Subcutaneous abdominal adipose tissue (tissue), 5 donors: ENCODE measurements around the gene TNNT3.
A peak's percentile ranks its signal among the peaks of the same experiment; 100 is the strongest.
"Not testable (repeated sequence)": the region's sequence is repeated elsewhere in the genome, so short reads cannot be mapped to it uniquely, and the experiment has no call there.

Experiments used
- H3K27ac ChIP-seq: one replicate; pipeline ENCODE4 v1.7.0; 2013; ENCODE audit warnings: low read depth, mild to moderate bottlenecking, inconsistent platforms, low read length, moderate library complexity
- H3K27me3 ChIP-seq, 5 donors: one replicate each; pipeline ENCODE4 v1.7.0; 2013; ENCODE audit warnings: low read length in 5 of 5, inconsistent platforms in 1 of 5; ENCODE audit not compliant: control insufficient read depth in 5 of 5, insufficient read depth in 4 of 5
- H3K36me3 ChIP-seq, 5 donors: one replicate each; pipeline ENCODE4 v1.7.0; 2013; ENCODE audit warnings: low read length in 5 of 5; ENCODE audit not compliant: control insufficient read depth in 5 of 5, insufficient read depth in 5 of 5
- H3K4me1 ChIP-seq, 5 donors: one replicate each; pipeline ENCODE4 v1.7.0; 2013; ENCODE audit warnings: low read length in 5 of 5, mild to moderate bottlenecking in 3 of 5, moderate library complexity in 1 of 5; ENCODE audit not compliant: control insufficient read depth in 5 of 5, insufficient read depth in 5 of 5
- H3K4me3 ChIP-seq, 5 donors: one replicate each; pipeline ENCODE4 v1.7.0; 2013; ENCODE audit warnings: low read length in 5 of 5, low read depth in 1 of 5
- H3K9ac ChIP-seq, 5 donors: one replicate each; pipeline ENCODE4 v1.7.0; 2013; ENCODE audit warnings: low read length in 5 of 5, mild to moderate bottlenecking in 4 of 5, moderate library complexity in 3 of 5
- H3K9me3 ChIP-seq, 5 donors: one replicate each; pipeline ENCODE4 v1.7.0; 2013; ENCODE audit warnings: low read length in 5 of 5; ENCODE audit not compliant: control insufficient read depth in 5 of 5
- donor health status: healthy.
- donor health status: healthy.
- donor health status: healthy.
- donor health status: healthy.
- donor health status: healthy.

The TNNT3 gene

DNA sequence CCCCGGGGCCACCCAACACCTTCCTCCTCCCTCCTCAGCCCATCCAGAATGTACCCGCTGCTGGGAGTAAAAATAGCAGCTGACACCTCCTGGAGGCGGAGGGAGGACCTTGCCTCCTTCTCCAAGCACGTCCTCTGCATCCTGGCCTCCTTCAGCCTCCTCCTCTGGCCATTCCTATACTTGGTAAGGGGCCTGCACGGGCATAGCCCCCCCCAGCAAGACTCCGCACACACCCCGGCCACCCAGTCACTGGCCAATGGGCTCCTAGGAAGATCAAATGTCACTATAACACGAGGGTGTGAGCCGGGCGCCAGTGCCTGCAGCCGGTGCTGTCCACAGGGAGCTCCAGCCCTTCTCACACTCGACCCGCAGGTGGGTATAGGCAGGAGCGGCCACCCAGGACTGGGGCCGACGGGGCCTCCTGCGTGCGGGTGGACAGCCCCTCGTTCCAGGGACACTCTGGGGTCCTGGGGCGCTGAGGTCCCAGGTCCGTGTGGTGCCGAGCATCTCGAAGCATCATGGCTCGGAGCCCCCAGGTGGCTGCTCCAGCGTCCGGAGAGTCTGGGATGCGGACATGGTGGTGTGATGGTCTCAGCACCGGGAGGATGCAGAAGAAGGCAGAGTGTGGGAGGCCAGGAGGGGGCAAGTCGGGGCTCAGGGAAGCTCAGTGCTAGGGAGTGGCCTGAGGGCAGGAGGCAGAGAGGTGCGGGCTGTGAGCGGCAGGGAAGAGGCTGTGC lies at the start of gene TNNT3:
TNNT3 (plus strand) TSS at position 313 of the 737 bp plus-strand sequence. CDS start 3,172 bp downstream, outside the sequence.
- peaks cover 4 to 76% (median 46%) of the 10 kb centered on the region in 5 donors for H3K4me1 ChIP-seq
- no peak within 1 kb of the TSS for H3K4me3 ChIP-seq
- H3K27ac ChIP-seq = no peak within 1 kb of the TSS
- H3K9ac ChIP-seq = no peak within 1 kb of the TSS
- H3K9me3 ChIP-seq = no peaks in the 10 kb centered on the region
- no peaks in the 10 kb centered on the region for H3K36me3 ChIP-seq
- peaks cover 0 to 22% (median 8%) of the 10 kb centered on the region in 5 donors for H3K27me3 ChIP-seq

- Histone ChIP-seq H3K27ac (no peak overlapping the region), H3K4me3 (peak overlapping the region; percentile 64 to 72 (median 70)), H3K36me3 (no peaks in the 10 kb centered on the region), H3K27me3 (peaks cover 15 to 48% (median 39%) of the 10 kb centered on the region in 5 donors), H3K4me1 (peaks cover 0 to 65% (median 35%) of the 10 kb centered on the region in 5 donors), H3K9ac (peak overlapping the region in 3 of 5 donors; percentile 20 to 58 (median 43)), H3K9me3 (no peaks in the 10 kb centered on the region)
These were observed 49.2 kb upstream of the TNNT3 start for GRCh38 chr11:1870326-1870696.

DNA sequence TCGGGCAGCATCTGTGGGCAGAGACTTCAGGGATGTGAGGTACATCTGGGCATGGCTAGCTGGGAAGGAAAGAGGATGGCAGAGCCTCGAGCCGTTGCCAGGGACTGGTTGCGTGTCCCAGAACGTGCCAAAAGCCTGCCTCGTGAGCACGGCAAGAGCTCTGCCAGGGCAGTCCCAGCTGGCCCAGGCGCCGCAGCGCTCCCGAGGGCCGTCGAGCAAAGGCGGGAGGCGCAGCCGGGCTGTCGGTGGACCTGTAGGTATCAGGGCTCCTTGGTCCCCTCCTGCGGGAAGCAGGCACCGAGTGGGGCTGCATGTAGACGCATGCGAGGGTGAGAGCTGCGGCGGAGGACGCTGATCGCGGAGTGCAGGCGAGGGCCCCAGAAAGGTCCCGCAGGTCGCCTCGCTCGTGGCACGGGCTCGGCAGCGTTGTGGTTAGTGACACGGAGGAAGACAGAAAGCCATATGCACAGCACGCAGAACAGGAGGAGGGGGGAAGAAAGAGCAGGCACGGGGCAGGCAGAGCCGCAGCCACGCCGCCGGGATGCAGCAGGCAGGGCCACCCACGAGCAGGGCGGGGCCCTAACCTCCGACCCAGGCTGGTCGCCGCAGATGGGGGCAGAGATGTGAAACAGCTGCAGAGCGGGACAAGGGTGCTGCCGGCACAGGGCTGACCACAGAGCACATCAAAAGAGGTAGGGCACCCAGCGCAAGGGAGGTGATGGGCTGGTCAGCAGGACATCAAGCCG lies 48.6 kb upstream of the TNNT3 start:
- Histone ChIP-seq H3K9ac (peak overlapping the region in 2 of 5 donors; percentile 13 to 58), H3K27ac (no peak overlapping the region), H3K4me1 (peaks cover 0 to 65% (median 33%) of the 10 kb centered on the region in 5 donors), H3K4me3 (peak overlapping the region; percentile 54 to 72 (median 65)), H3K9me3 (no peaks in the 10 kb centered on the region), H3K27me3 (peaks cover 15 to 54% (median 37%) of the 10 kb centered on the region in 5 donors), H3K36me3 (no peaks in the 10 kb centered on the region)

DNA sequence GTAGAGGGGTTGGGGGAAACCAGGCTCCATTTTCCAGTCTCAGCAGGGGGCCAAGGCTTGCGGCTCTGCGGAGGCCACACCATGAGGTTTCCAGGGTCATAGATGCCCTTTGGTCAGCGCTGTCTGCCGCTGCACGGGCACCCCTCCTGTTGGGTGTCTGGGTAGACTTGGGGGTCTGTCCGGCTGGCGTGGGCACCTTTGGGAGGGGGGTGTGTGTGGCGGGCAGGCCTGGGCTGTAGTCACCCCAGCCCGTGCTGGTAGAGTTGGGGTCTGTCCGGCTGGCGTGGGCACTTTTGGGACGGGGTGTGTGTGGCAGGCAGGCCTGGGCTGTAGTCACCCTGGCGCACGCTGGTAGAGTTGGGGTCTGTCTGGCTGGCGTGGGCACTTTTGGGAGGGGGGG lies 48.0 kb upstream of the TNNT3 start:
- no peaks in the 10 kb centered on the region for H3K9me3 ChIP-seq
- H3K9ac ChIP-seq = peak overlapping the region in 2 of 5 donors; percentile 13 to 51
- H3K36me3 ChIP-seq = no peaks in the 10 kb centered on the region
- H3K27ac ChIP-seq = no peak overlapping the region
- H3K4me1 ChIP-seq = peaks cover 0 to 65% (median 36%) of the 10 kb centered on the region in 5 donors
- peaks cover 15 to 60% (median 41%) of the 10 kb centered on the region in 5 donors for H3K27me3 ChIP-seq
- H3K4me3 ChIP-seq = peak overlapping the region; percentile 54 to 72 (median 65)

- Histone ChIP-seq H3K9me3 (no peaks in the 10 kb centered on the region), H3K4me1 (peaks cover 1 to 63% (median 34%) of the 10 kb centered on the region in 5 donors), H3K27me3 (peaks cover 15 to 65% (median 42%) of the 10 kb centered on the region in 5 donors), H3K9ac (peak overlapping the region in 2 of 5 donors; percentile 12 to 13), H3K36me3 (no peaks in the 10 kb centered on the region), H3K27ac (no peak overlapping the region), H3K4me3 (peak overlapping the region; percentile 25 to 72 (median 65))
These were observed 47.1 kb upstream of the TNNT3 start for GRCh38 chr11:1872267-1872985.

DNA sequence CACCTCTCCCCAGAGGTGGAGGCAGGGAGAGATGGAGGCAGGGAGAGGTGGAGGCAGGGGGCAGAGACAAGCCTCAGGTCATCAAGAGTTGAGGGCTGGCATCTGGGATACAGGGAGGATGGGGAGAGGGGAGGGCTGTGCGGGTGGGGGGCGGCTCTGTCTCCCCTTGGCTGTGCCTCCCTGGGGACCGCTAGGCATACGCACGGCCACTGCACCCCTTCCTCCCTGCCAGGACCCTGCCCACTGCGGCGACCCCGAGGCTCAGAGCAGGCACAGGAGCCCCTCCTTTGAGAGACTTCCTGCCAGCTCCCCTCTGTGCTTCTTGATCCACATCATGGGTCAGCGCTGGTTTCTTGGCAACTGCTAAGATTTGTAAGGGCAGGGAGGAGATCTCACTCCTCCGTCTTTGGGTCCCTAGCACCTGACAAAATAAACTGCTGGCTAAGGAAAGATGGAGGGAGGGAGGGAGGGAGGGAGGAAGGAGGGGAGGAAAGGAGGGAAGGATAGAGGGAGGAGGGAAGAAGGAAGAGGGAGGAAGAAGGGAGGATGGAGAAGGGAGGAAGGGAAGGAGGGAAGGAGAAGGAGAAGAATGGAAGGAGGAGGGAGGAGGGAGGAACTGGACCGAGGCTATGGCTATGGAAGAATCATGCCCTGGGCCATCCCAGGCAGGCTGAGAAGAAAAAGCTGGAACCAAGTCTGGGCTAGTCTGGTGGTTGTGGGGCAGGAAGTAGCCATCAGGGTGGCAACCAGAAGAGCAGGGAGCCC lies 46.3 kb upstream of the TNNT3 start:
- Histone ChIP-seq H3K36me3 (no peaks in the 10 kb centered on the region), H3K4me1 (peaks cover 3 to 64% (median 41%) of the 10 kb centered on the region in 5 donors), H3K9me3 (no peaks in the 10 kb centered on the region), H3K27ac (no peak overlapping the region), H3K9ac (no peak overlapping the region), H3K4me3 (peak overlapping the region; percentile 50 to 72 (median 65)), H3K27me3 (peaks cover 12 to 72% (median 42%) of the 10 kb centered on the region in 5 donors)

DNA sequence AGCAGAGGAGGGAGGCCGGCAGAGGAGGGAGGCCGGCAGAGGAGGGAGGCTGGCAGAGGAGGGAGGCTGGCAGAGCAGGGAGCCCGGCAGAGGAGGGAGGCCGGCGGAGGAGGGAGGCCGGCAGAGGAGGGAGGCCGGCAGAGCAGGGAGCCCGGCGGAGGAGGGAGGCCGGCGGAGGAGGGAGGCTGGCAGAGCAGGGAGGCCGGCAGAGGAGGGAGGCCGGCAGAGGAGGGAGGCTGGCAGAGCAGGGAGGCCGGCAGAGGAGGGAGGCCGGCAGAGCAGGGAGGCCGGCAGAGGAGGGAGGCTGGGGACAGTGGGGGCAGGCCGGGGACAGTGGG lies 45.7 kb upstream of the TNNT3 start:
- peak overlapping the region in 4 of 5 donors; percentile 50 to 72 (median 68) for H3K4me3 ChIP-seq
- H3K27me3 ChIP-seq = peaks cover 11 to 70% (median 37%) of the 10 kb centered on the region in 5 donors
- not testable (repeated sequence) for H3K9me3 ChIP-seq, H3K27ac ChIP-seq, H3K36me3 ChIP-seq, H3K9ac ChIP-seq
- H3K4me1 ChIP-seq = peaks cover 3 to 61% (median 41%) of the 10 kb centered on the region in 5 donors

DNA sequence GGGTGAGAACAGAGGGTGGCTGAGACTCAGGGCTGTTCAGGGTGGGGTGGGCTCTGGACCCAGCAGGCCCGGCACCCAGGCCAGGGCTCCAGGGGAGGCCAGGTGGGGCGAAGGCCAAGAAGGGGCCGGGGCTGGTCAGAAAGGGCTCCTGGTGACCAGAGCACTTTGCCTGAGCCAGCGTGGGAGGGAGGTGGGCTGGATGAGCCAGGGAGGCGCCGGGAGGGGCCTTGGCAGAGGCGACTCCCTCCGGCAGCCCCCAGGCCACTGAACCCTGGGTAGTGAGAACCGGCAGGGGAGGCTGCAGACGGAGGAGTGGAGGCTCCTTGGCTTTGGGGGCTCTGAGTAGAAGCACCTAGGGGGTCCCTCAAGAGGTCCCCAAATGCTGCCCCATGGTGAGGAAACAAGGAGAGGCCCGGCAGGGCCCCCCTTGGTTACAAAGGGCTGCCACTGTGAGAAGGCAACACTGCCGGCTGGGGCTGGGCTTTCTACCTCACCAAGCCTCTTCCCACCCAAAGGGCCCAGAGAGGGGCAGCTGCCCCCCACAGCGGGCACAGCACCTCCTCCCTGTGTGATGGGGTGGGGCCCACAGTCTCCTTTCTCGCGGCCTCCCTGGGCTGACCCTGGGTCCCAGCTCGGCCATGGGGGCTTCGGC lies 44.9 kb upstream of the TNNT3 start:
- H3K27ac ChIP-seq, H3K36me3 ChIP-seq, H3K9me3 ChIP-seq, H3K9ac ChIP-seq: not testable (repeated sequence)
- Histone ChIP-seq H3K4me3 (peak overlapping the region in 1 of 5 donors; percentile 34), H3K27me3 (peaks cover 11 to 63% (median 31%) of the 10 kb centered on the region in 5 donors), H3K4me1 (peaks cover 3 to 57% (median 44%) of the 10 kb centered on the region in 5 donors)
